ENCODE results near the gene SOD3.

DNA sequence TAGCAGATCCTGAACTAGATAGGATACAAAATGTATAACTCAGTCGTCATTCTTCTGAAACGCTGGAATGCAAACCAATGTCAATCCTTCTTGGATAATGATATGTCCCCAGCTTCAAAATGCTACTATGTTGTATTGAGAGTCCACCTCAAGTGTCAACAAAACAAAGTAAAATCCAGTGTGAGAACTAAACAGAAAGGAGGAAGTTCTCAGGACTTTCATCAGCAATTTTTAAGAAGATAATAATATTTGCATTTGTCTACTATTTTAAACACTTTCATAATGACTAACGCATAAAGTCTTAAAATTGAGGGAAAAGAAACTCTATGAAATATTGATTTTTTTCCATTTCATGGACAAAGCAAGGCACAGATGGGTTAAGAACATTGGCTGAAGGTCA lies 36.3 kb downstream of the SOD3 start:
- TF ChIP-seq, protein P1, sequence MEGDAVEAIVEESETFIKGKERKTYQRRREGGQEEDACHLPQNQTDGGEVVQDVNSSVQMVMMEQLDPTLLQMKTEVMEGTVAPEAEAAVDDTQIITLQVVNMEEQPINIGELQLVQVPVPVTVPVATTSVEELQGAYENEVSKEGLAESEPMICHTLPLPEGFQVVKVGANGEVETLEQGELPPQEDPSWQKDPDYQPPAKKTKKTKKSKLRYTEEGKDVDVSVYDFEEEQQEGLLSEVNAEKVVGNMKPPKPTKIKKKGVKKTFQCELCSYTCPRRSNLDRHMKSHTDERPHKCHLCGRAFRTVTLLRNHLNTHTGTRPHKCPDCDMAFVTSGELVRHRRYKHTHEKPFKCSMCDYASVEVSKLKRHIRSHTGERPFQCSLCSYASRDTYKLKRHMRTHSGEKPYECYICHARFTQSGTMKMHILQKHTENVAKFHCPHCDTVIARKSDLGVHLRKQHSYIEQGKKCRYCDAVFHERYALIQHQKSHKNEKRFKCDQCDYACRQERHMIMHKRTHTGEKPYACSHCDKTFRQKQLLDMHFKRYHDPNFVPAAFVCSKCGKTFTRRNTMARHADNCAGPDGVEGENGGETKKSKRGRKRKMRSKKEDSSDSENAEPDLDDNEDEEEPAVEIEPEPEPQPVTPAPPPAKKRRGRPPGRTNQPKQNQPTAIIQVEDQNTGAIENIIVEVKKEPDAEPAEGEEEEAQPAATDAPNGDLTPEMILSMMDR (IDR thresholded peaks at IDR 0.05) = no peak
- TF ChIP-seq POLR2A (IDR thresholded peaks at IDR 0.05) (no peak), POLR2AphosphoS5 (IDR thresholded peaks at IDR 0.05) (no peak)

All from suprapubic skin (tissue), 4 donors.